ENCODE data around the gene CAPNS1.

DNA sequence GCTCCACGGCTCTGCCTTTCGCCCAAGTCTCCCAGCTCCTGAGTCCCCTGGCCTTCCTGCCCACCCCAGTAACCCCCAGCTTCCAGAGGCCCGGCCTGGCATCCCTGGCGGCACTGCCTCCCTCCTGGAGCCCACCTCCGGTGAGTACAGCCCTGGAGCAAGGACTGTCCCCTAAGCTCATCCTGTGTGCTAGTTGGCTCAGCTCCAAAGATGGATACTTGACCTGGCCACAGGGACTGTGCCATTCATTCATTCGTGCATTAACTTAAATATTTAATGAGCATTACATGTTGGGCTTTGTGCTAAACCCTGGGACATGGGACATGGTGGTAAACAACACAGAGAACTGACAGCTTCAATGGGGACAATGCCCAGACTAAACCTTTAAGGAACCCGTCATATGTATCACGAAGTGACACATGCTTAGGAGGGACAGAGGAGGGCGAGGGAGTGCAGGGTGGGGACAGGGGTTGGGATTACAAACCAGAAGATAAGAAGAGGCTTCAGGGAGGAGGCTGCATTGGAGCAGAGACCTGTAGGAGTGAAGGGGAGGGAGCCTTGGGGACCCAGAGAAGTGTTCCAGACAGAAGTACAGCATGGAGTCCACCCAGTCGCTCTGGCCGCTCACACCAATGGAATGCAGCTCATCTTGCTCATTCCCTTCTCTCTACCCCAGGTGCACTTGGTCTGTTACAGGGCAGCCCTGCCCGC lies 35.9 kb upstream of the CAPNS1 start:
- TF ChIP-seq, protein P1, sequence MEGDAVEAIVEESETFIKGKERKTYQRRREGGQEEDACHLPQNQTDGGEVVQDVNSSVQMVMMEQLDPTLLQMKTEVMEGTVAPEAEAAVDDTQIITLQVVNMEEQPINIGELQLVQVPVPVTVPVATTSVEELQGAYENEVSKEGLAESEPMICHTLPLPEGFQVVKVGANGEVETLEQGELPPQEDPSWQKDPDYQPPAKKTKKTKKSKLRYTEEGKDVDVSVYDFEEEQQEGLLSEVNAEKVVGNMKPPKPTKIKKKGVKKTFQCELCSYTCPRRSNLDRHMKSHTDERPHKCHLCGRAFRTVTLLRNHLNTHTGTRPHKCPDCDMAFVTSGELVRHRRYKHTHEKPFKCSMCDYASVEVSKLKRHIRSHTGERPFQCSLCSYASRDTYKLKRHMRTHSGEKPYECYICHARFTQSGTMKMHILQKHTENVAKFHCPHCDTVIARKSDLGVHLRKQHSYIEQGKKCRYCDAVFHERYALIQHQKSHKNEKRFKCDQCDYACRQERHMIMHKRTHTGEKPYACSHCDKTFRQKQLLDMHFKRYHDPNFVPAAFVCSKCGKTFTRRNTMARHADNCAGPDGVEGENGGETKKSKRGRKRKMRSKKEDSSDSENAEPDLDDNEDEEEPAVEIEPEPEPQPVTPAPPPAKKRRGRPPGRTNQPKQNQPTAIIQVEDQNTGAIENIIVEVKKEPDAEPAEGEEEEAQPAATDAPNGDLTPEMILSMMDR (IDR thresholded peaks at IDR 0.05 in 4 of 5, conservative IDR thresholded peaks at IDR 0.05 in 1 of 5), result no peak
- TF ChIP-seq POLR2A (IDR thresholded peaks at IDR 0.05), result no peak

Measured in gastrocnemius medialis (tissue), 4 donors.